Ishikawa (cell line): ENCODE results near the gene CRABP2.

ENCODE experiments used
- CEBPB ChIP-seq: IDR thresholded peaks from 2 replicates; pipeline ENCODE4 v1.6.1; 2012
- CREB1 ChIP-seq: IDR thresholded peaks from 2 replicates; pipeline ENCODE4 v1.6.1; 2012; ENCODE audit warnings: low read depth
- EGR1 ChIP-seq: IDR thresholded peaks from 2 replicates; pipeline ENCODE4 v1.6.1; 2012
- EP300 ChIP-seq: IDR thresholded peaks from 2 replicates; pipeline ENCODE4 v1.6.1; 2012; ENCODE audit warnings: borderline replicate concordance
- FOXM1 ChIP-seq: IDR thresholded peaks from 2 replicates; pipeline ENCODE4 v1.6.1; 2012; ENCODE audit warnings: low read depth, borderline replicate concordance
- NFIC ChIP-seq: IDR thresholded peaks from 2 replicates; pipeline ENCODE4 v1.6.1; 2012
- RAD21 ChIP-seq: IDR thresholded peaks from 2 replicates; pipeline ENCODE4 v1.6.1; 2012; ENCODE audit warnings: low read depth
- TAF1 ChIP-seq: IDR thresholded peaks from 2 replicates; pipeline ENCODE4 v1.6.1; 2012; ENCODE audit warnings: low read depth, mild to moderate bottlenecking
- TCF12 ChIP-seq: IDR thresholded peaks from 2 replicates; pipeline ENCODE4 v1.6.1; 2012; ENCODE audit warnings: low read depth
- TEAD4 ChIP-seq: IDR thresholded peaks from 2 replicates; pipeline ENCODE4 v1.6.1; 2012
- YY1 ChIP-seq: IDR thresholded peaks from 2 replicates; pipeline ENCODE4 v1.6.1; 2012; ENCODE audit warnings: low read depth
- ZBTB7A ChIP-seq: IDR thresholded peaks from 2 replicates; pipeline ENCODE4 v1.6.1; 2012; ENCODE audit warnings: low read depth
- TF ChIP-seq, protein P1 (sequence below): IDR thresholded peaks from 2 replicates; pipeline ENCODE4 v1.6.1; 2012; ENCODE audit warnings: low read depth, mild to moderate bottlenecking
- TF ChIP-seq, protein P2 (sequence below): IDR thresholded peaks from 2 replicates; pipeline ENCODE4 v1.6.1; 2012
- TF ChIP-seq, protein P3 (sequence below): IDR thresholded peaks from 2 replicates; pipeline ENCODE4 v1.6.1; 2012

The CRABP2 gene

DNA sequence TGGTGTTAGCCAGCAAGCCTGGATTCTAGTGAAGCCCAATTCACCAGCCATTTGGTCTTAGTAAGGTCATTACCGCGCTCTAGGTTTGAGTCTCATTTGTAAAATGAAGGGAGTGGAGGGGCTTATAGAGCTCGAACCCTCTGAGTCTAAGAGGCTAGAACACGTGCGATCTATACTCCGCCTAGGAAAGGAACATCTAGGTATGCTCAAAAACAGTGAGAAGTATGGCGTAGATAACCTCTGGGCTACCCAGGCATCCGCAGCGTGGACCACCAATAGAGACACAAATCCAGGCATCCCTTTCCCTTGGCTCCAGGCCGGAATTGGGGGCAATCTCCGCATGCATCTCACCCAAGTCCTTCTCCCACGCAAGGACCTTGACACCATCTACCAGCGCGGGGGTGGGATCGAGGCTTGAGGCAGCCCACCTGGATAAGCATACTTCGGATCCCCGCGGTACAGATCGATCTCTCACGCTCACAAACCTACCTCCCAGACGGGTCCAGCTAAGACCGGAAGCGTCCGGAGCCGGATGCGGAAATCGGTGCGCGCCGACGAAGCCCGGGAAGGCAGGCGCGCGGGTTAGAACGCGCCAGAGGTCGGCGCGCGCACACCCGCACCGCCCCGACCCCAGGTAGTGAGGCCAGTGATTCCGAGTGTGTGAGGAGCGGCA, 22.7 kb upstream of the CRABP2 start, which contains the start of gene METTL25B:
Gene METTL25B, plus strand, starts transcription at position 544 of the 673 bp plus-strand sequence. CDS start 636 bp downstream, outside the sequence.
- TF ChIP-seq RAD21: no peak
- TF ChIP-seq EP300: no peak
- TF ChIP-seq EGR1: no peak
- TF ChIP-seq TAF1: no peak; the same call in 1 of the 2 replicates
- TF ChIP-seq NFIC: no peak
- TF ChIP-seq TCF12: no peak; the same call in 1 of the 2 replicates
- no peak for TF ChIP-seq ZBTB7A
- no peak for TF ChIP-seq FOXM1
- TF ChIP-seq, protein P1, sequence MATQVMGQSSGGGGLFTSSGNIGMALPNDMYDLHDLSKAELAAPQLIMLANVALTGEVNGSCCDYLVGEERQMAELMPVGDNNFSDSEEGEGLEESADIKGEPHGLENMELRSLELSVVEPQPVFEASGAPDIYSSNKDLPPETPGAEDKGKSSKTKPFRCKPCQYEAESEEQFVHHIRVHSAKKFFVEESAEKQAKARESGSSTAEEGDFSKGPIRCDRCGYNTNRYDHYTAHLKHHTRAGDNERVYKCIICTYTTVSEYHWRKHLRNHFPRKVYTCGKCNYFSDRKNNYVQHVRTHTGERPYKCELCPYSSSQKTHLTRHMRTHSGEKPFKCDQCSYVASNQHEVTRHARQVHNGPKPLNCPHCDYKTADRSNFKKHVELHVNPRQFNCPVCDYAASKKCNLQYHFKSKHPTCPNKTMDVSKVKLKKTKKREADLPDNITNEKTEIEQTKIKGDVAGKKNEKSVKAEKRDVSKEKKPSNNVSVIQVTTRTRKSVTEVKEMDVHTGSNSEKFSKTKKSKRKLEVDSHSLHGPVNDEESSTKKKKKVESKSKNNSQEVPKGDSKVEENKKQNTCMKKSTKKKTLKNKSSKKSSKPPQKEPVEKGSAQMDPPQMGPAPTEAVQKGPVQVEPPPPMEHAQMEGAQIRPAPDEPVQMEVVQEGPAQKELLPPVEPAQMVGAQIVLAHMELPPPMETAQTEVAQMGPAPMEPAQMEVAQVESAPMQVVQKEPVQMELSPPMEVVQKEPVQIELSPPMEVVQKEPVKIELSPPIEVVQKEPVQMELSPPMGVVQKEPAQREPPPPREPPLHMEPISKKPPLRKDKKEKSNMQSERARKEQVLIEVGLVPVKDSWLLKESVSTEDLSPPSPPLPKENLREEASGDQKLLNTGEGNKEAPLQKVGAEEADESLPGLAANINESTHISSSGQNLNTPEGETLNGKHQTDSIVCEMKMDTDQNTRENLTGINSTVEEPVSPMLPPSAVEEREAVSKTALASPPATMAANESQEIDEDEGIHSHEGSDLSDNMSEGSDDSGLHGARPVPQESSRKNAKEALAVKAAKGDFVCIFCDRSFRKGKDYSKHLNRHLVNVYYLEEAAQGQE: no peak
- TF ChIP-seq, protein P2, sequence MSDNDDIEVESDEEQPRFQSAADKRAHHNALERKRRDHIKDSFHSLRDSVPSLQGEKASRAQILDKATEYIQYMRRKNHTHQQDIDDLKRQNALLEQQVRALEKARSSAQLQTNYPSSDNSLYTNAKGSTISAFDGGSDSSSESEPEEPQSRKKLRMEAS: no peak; the same call in 1 of the 2 replicates

DNA sequence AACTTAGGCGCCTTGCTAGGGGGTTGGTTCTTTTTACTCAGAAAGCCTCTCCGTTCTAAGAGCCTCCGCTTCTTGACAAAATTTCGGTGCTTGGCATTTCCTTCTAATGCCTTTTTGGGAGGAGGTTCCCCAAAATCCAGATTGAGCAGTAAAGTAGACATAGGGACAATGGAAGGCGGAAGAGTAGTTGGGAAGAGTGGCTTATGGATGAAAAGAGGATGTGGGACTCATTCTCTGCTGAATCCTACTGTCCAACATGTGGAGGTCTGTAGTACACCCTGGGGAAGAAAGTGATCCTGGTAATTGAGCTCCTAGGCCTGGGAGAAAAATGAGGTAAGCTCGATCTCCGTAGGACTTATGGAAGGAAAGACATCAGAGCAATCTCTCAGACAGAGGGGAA, 22.1 kb upstream of the CRABP2 start:
- TF ChIP-seq ZBTB7A (no peak), TAF1 (no peak), TEAD4 (no peak), NFIC (no peak), CEBPB (no peak)
- TF ChIP-seq, protein P3, sequence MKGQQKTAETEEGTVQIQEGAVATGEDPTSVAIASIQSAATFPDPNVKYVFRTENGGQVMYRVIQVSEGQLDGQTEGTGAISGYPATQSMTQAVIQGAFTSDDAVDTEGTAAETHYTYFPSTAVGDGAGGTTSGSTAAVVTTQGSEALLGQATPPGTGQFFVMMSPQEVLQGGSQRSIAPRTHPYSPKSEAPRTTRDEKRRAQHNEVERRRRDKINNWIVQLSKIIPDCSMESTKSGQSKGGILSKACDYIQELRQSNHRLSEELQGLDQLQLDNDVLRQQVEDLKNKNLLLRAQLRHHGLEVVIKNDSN: no peak

DNA sequence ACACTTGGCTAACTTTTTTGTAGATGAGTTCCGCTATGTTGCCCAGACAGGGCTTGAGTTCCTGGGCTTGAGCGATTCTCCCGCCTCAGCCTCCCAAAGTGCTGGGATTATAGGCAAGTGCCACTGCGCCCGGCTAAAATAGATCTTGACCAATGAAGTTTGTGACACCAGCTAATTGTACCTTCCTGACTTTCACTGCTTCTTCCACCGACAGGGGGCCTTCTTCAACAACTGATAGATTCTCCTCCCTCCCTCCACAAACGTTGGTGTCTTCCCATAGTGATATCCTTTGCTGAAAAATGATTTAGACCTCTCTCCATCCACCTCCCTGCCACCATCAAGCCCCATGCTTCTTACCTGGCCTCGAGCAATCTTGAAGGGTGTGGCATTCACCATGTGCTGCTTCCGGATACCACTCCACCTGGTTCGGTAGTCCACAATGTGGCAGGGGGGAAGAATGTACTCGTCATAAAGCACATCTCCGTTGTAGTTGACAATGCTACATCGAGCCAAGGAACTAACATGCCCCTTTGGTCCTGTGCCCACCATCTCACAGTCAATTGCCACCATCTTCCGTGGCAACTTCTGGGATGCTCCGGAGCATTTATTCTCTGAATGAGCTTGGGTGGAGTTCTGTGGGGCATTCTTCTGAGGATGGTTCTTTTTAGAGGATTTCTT, 21.3 kb upstream of the CRABP2 start:
- TF ChIP-seq RAD21: peak; percentile 25; the same call in 1 of the 2 replicates
- TF ChIP-seq, protein P2: no peak

DNA sequence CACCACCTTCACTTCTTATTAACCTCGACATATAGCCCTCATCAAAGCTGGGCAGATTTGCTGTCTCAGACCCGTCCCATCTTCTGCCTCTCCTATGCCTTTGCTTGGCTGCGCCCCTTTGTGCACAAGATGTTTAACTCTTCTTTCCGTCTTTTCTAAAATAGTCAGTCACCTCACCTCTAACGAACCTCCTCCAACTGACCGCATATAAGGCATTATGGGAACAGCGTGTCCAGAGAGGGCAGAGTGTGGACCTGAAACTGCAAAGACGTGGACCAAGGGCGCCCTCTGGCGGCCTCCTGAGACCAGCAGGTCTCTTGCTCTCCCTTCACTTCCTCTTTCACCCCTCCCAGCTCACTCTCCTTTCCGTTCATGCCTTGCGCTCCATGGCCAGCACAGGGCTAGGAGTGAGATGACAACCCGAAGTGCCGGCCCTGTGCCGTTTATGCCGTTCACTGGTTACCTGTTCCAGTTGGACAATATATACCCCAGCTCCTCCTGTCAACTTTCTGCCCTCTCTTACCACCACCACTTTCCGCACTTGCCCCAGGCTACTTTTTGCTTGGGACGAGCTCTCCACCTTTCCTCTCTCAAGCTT, 20.4 kb upstream of the CRABP2 start:
- TF ChIP-seq EGR1 (no peak), RAD21 (peak; percentile 84)
- TF ChIP-seq, protein P1: no peak

DNA sequence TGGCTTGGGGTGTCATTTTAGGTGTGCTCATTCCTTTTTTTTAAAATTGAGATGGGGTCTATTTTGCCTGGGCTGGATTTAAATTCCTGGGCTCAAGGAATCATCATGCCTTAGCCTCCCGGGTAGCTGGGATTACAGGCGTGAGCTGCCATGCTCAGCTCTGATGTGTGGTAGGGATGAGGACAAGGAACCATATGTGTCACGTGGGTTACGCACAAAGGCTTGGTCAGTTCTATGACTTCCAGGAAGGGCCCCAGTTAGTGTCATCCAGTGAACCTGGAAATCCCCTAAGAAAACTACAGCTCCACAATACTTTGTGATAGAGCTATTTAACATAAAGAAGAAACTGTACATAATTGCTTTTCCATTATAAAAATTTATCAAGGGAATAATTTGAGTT, 16.2 kb upstream of the CRABP2 start:
- no peak for TF ChIP-seq TEAD4
- TF ChIP-seq ZBTB7A: no peak
- TF ChIP-seq, protein P3: no peak
- no peak for TF ChIP-seq EGR1
- no peak for TF ChIP-seq CREB1
- no peak for TF ChIP-seq EP300
- TF ChIP-seq FOXM1: no peak
- TF ChIP-seq NFIC: no peak
- TF ChIP-seq YY1: no peak

DNA sequence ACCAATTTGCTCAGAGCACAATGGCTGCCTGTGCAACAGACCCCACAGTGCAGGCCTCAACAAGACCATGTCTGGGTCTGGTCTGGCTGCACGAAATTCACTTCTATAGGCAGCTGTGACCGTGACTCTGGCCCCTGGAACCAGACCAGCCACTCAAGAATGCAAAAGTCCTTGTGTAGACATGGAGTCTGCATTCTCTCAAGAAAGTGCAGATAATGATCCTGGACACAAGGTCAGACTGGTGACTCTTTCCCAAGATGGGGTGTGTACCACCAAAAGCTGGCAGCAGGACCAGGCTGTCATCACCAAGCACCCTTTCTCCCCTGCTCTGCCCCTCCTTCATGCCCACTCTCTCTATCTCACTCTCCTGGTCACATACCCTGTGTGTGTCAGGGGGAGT, 15.7 kb upstream of the CRABP2 start:
- TF ChIP-seq RAD21 (no peak), CEBPB (no peak), FOXM1 (no peak), YY1 (no peak), TCF12 (no peak)
- TF ChIP-seq, protein P2: no peak
